ENCODE results near the gene STRADA. TPM values are rescaled to one million over a fixed set of nuclear protein-coding genes. Genes with fewer than 3 reads are reported as not detected.

The STRADA gene
- total RNA-seq, 1 donor from 2014 or later, result 60.6 TPM

Other genes with a start within 250 kb of the STRADA start
- not detected in 2 replicates for gene KCNH6, start 218.4 kb downstream of the STRADA start, total RNA-seq
- 128 and 133 TPM in 2 replicates for gene DCAF7, start 191.3 kb downstream of the STRADA start, total RNA-seq
- gene TACO1, start 140.9 kb downstream of the STRADA start, total RNA-seq, result 25.1 and 27.5 TPM in 2 replicates
- gene MAP3K3, start 119.4 kb downstream of the STRADA start, total RNA-seq, result 42.7 and 43.5 TPM in 2 replicates
- gene LIMD2, start 41.7 kb downstream of the STRADA start, total RNA-seq, result 637 and 645 TPM in 2 replicates
- gene CCDC47, start 31.8 kb upstream of the STRADA start, total RNA-seq, result 67.0 and 71.2 TPM in 2 replicates
- 132 and 135 TPM in 2 replicates for gene DDX42, start 32.4 kb upstream of the STRADA start, total RNA-seq
- gene PSMC5, start 85.6 kb upstream of the STRADA start, total RNA-seq, result 165 and 169 TPM in 2 replicates
- gene FTSJ3, start 85.9 kb upstream of the STRADA start, total RNA-seq, result 57.7 and 64.8 TPM in 2 replicates
- gene SMARCD2, start 100.9 kb upstream of the STRADA start, total RNA-seq, result 137 and 143 TPM in 2 replicates
- gene CSH2, start 131.9 kb upstream of the STRADA start, total RNA-seq, result not detected in 2 replicates
- not detected in 2 replicates for gene GH2, start 140.1 kb upstream of the STRADA start, total RNA-seq
- not detected in 2 replicates for gene CSH1, start 154.8 kb upstream of the STRADA start, total RNA-seq
- not detected in 2 replicates for gene CSHL1, start 169.5 kb upstream of the STRADA start, total RNA-seq
- gene GH1, start 177.0 kb upstream of the STRADA start, total RNA-seq, result not detected in 2 replicates
- gene CD79B, start 190.5 kb upstream of the STRADA start, total RNA-seq, result 44.8 and 52.5 TPM in 2 replicates
- gene SCN4A, start 231.1 kb upstream of the STRADA start, total RNA-seq, result 0.25 and 0.56 TPM in 2 replicates

All from T-helper 1 cell treated with Interleukin-12 subunit alpha and Interleukin-12 subunit beta and Interleukin-4 antibody, amounts not matched to agents 30 ng/mL and 1 ng/mL, for 36 hours (primary cell).